Measurements from ENCODE around the gene BMP6. TPM values are rescaled to one million over a fixed set of nuclear protein-coding genes. Genes with fewer than 3 reads are reported as not detected.

The BMP6 gene
- total RNA-seq, 1 experiment from 2014 or later = 1.9 TPM

GRCh38 chr6:7730001-7730783 lies 4.3 kb downstream of the BMP6 start:
- CTCF ChIA-PET = interaction anchor here (0.6 kb wide), 1 partner anchor 503 kb away, joined by 3 read pairs; no protein-coding TSS in a partner anchor
- intact Hi-C loops (cut with micrococcal nuclease; ENCODE audit: unreplicated experiment) = no loop called here
- Histone ChIP-seq H3K4me3 (ENCODE audit: low read depth, low read length, poor library complexity, severe bottlenecking) (no peak overlapping the region), H3K4me1 (ENCODE audit: insufficient read depth, low read length, poor library complexity, severe bottlenecking) (peaks cover 16% of the 10 kb centered on the region), H3K36me3 (ENCODE audit: insufficient read depth, low read length, poor library complexity, severe bottlenecking) (no peaks in the 10 kb centered on the region), H3K27ac (ENCODE audit: low read depth, low read length, poor library complexity, severe bottlenecking) (no peak overlapping the region), H3K9me3 (ENCODE audit: low read depth, low read length, poor library complexity, severe bottlenecking) (no peaks in the 10 kb centered on the region), H3K27me3 (replicated peaks; ENCODE audit: insufficient read depth, low read depth, low read length, poor library complexity) (peaks cover 30% of the 10 kb centered on the region)
- no TSS peak for BruUV-seq (replicated peaks)
- no peak for DNase-seq (ENCODE audit: low spot score)
- POLR2A ChIA-PET (ENCODE audit: low non-redundant PET) = no interaction called here
- no peak for TF ChIP-seq EZH2 (IDR thresholded peaks at IDR 0.05; ENCODE audit: borderline replicate concordance, low read depth, low read length, poor library complexity, severe bottlenecking)
- no peak for TF ChIP-seq CTCF (conservative IDR thresholded peaks at IDR 0.05; ENCODE audit: low read depth, low read length)

DNA sequence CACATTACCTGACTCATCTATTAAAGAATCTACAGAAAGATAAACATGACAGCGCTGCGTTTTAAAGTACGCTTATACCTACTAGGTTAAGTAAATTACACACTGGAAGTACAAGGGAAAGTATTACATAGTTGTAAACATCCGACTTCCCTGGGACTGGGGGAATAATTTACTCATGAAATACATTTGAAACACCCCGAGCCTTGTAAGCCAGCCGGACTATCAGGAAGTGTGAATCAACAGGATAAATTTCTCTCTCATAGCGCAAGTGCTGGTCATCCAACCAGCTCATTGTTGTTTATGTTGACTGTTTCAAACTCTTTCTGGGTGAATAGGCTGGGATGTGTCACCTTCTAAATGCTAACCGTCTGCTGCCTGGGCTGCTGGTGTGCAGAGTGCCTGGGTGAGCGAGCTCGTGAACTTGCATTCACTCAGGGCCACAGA lies 4.9 kb downstream of the BMP6 start:
- DNase-seq (ENCODE audit: low spot score) = no peak
- H3K9me3 ChIP-seq (ENCODE audit: low read depth, low read length, poor library complexity, severe bottlenecking) = no peaks in the 10 kb centered on the region
- H3K4me1 ChIP-seq (ENCODE audit: insufficient read depth, low read length, poor library complexity, severe bottlenecking) = peaks cover 16% of the 10 kb centered on the region
- CTCF ChIA-PET = no interaction called here
- intact Hi-C loops (cut with micrococcal nuclease; ENCODE audit: unreplicated experiment) = no loop called here
- H3K27me3 ChIP-seq (replicated peaks; ENCODE audit: insufficient read depth, low read depth, low read length, poor library complexity) = peaks cover 25% of the 10 kb centered on the region
- H3K27ac ChIP-seq (ENCODE audit: low read depth, low read length, poor library complexity, severe bottlenecking) = no peak overlapping the region
- TF ChIP-seq EZH2 (IDR thresholded peaks at IDR 0.05; ENCODE audit: borderline replicate concordance, low read depth, low read length, poor library complexity, severe bottlenecking) = no peak
- TF ChIP-seq CTCF (conservative IDR thresholded peaks at IDR 0.05; ENCODE audit: low read depth, low read length) = no peak
- POLR2A ChIA-PET (ENCODE audit: low non-redundant PET) = no interaction called here
- H3K4me3 ChIP-seq (ENCODE audit: low read depth, low read length, poor library complexity, severe bottlenecking) = no peak overlapping the region
- no TSS peak for BruUV-seq (replicated peaks)
- no peaks in the 10 kb centered on the region for H3K36me3 ChIP-seq (ENCODE audit: insufficient read depth, low read length, poor library complexity, severe bottlenecking)

DNA sequence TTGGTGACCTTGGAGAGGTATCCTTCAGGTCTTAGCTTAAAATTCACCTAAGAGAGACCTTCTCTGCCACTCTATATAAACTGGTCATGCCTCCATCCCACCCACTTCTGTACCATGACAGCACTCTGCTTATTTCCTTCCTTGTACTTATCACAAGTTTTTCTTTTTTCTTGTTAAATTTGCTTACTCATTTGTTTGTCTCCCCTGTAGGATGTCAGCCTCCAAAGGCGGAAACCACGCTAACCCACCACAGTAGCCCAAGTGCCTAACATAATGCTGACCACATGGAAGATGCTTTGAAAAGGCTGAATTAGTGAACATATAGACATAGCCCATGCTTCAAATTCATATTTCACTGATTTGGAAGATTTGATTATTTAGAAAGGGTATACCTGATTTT lies 5.4 kb downstream of the BMP6 start:
- TF ChIP-seq CTCF (conservative IDR thresholded peaks at IDR 0.05; ENCODE audit: low read depth, low read length) = no peak
- TF ChIP-seq EZH2 (IDR thresholded peaks at IDR 0.05; ENCODE audit: borderline replicate concordance, low read depth, low read length, poor library complexity, severe bottlenecking) = no peak
- POLR2A ChIA-PET (ENCODE audit: low non-redundant PET) = no interaction called here
- no peak for DNase-seq (ENCODE audit: low spot score)
- H3K27me3 ChIP-seq (replicated peaks; ENCODE audit: insufficient read depth, low read depth, low read length, poor library complexity) = peaks cover 25% of the 10 kb centered on the region
- H3K9me3 ChIP-seq (ENCODE audit: low read depth, low read length, poor library complexity, severe bottlenecking) = no peaks in the 10 kb centered on the region
- no peak overlapping the region for H3K4me3 ChIP-seq (ENCODE audit: low read depth, low read length, poor library complexity, severe bottlenecking)
- no TSS peak for BruUV-seq (replicated peaks)
- intact Hi-C loops (cut with micrococcal nuclease; ENCODE audit: unreplicated experiment) = no loop called here
- no peaks in the 10 kb centered on the region for H3K36me3 ChIP-seq (ENCODE audit: insufficient read depth, low read length, poor library complexity, severe bottlenecking)
- H3K4me1 ChIP-seq (ENCODE audit: insufficient read depth, low read length, poor library complexity, severe bottlenecking) = peaks cover 16% of the 10 kb centered on the region
- CTCF ChIA-PET = no interaction called here
- H3K27ac ChIP-seq (ENCODE audit: low read depth, low read length, poor library complexity, severe bottlenecking) = no peak overlapping the region
